ENCODE results near the gene CEACAM19. TPM values are rescaled to one million over a fixed set of nuclear protein-coding genes. Genes with fewer than 3 reads are reported as not detected.

The CEACAM19 gene
- total RNA-seq, 1 experiment from 2014 or later: 1.2 TPM

- H3K4me3 ChIP-seq (ENCODE audit: low read depth in 2 of 2, low read length in 2 of 2): no peak overlapping the region
- no peaks in the 10 kb centered on the region for H3K4me1 ChIP-seq (ENCODE audit: control insufficient read depth, insufficient read depth, low read length)
- no peaks in the 10 kb centered on the region for H3K9me3 ChIP-seq (ENCODE audit: control insufficient read depth, insufficient read depth, low read depth, low read length)
- DNase-seq (ENCODE audit: low read depth, low spot score): no peak
- CTCF ChIA-PET: interaction anchor here (0.7 kb wide), 1 partner anchor 65 kb away, joined by 3 read pairs; no protein-coding TSS in a partner anchor
- POLR2A ChIA-PET: no interaction called here
- H3K27me3 ChIP-seq (ENCODE audit: control insufficient read depth, insufficient read depth, low read length): no peaks in the 10 kb centered on the region
- no TSS peak for BruUV-seq (replicated peaks)
- H3K36me3 ChIP-seq (ENCODE audit: control insufficient read depth, insufficient read depth, low read length): no peaks in the 10 kb centered on the region
- no peak overlapping the region for H3K27ac ChIP-seq (ENCODE audit: low read length)
- intact Hi-C loops (cut with micrococcal nuclease; ENCODE audit: unreplicated experiment): no loop called here
- TF ChIP-seq REST (IDR thresholded peaks at IDR 0.05; ENCODE audit: insufficient read depth in 1 of 2, low read depth in 2 of 2, low read length in 1 of 2) (no peak), POLR2AphosphoS5 (IDR thresholded peaks at IDR 0.05; ENCODE audit: low read depth, low read length) (no peak), TCF7L2 (IDR thresholded peaks at IDR 0.05; ENCODE audit: low read depth, low read length) (no peak), CTCF (IDR thresholded peaks at IDR 0.05) (no peak), SIN3A (IDR thresholded peaks at IDR 0.05; ENCODE audit: borderline replicate concordance, insufficient read depth, low read depth, low read length) (no peak)
- in situ Hi-C loops (cut with HindIII; ENCODE audit: low pct_unique_long_range_greater_than_20kb, low sequenced_read_pairs): no loop called here
- no peak for ATAC-seq
Measured at GRCh38 chr19:44635581-44636438, 35.5 kb upstream of the CEACAM19 start.

- Histone ChIP-seq H3K27me3 (ENCODE audit: control insufficient read depth, insufficient read depth, low read length) (no peaks in the 10 kb centered on the region), H3K9me3 (ENCODE audit: control insufficient read depth, insufficient read depth, low read depth, low read length) (no peaks in the 10 kb centered on the region), H3K27ac (ENCODE audit: low read length) (no peak overlapping the region), H3K4me1 (ENCODE audit: control insufficient read depth, insufficient read depth, low read length) (no peaks in the 10 kb centered on the region), H3K4me3 (ENCODE audit: low read depth in 2 of 2, low read length in 2 of 2) (no peak overlapping the region), H3K36me3 (ENCODE audit: control insufficient read depth, insufficient read depth, low read length) (no peaks in the 10 kb centered on the region)
- in situ Hi-C loops (cut with HindIII; ENCODE audit: low pct_unique_long_range_greater_than_20kb, low sequenced_read_pairs) (no loop called here), intact Hi-C loops (cut with micrococcal nuclease; ENCODE audit: unreplicated experiment) (no loop called here)
- ChIA-PET CTCF (interaction anchor here (0.7 kb wide), 1 partner anchor 65 kb away, joined by 3 read pairs; no protein-coding TSS in a partner anchor), POLR2A (no interaction called here)
- DNase-seq (ENCODE audit: low read depth, low spot score): no peak
- no peak for TF ChIP-seq POLR2AphosphoS5 (IDR thresholded peaks at IDR 0.05; ENCODE audit: low read depth, low read length)
- TF ChIP-seq CTCF (IDR thresholded peaks at IDR 0.05): no peak
- TF ChIP-seq TCF7L2 (IDR thresholded peaks at IDR 0.05; ENCODE audit: low read depth, low read length): no peak
- no peak for TF ChIP-seq REST (IDR thresholded peaks at IDR 0.05; ENCODE audit: insufficient read depth in 1 of 2, low read depth in 2 of 2, low read length in 1 of 2)
- no peak for TF ChIP-seq SIN3A (IDR thresholded peaks at IDR 0.05; ENCODE audit: borderline replicate concordance, insufficient read depth, low read depth, low read length)
- BruUV-seq (replicated peaks): no TSS peak
- ATAC-seq: no peak
Measured at GRCh38 chr19:44636439-44637389, 34.6 kb upstream of the CEACAM19 start.
